Neural cell (in vitro differentiated cells): ENCODE data around the gene TECPR1.

Experiments
- CTCF ChIP-seq: fragments of 450-650 bp; IDR thresholded peaks from 2 replicates; pipeline ENCODE4 v1.5.1; 2014; ENCODE audit warnings: antibody characterized with exemption, mild to moderate bottlenecking, moderate library complexity; ENCODE audit not compliant: poor library complexity, severe bottlenecking
- EP300 ChIP-seq: fragments of 450-650 bp; conservative IDR thresholded peaks from 2 replicates; pipeline ENCODE4 v1.6.1; 2014; ENCODE audit warnings: antibody characterized with exemption, mild to moderate bottlenecking, moderate library complexity; ENCODE audit not compliant: poor library complexity, severe bottlenecking
- EZH2 ChIP-seq: fragments of 200-600, 300-800 bp; shearing (Covaris generic), sonication (generic); IDR thresholded peaks from 2 replicates; pipeline ENCODE4 v1.6.1; 2014; ENCODE audit warnings: antibody characterized with exemption, low read length, borderline replicate concordance, mild to moderate bottlenecking; ENCODE audit not compliant: insufficient read depth, poor library complexity, severe bottlenecking
- POLR2AphosphoS5 ChIP-seq: IDR thresholded peaks from 2 replicates; pipeline ENCODE4 v1.6.1; 2012
- RAD21 ChIP-seq: fragments of 450-650 bp; conservative IDR thresholded peaks from 2 replicates; pipeline ENCODE4 v1.6.1; 2014; ENCODE audit warnings: antibody characterized with exemption, mild to moderate bottlenecking, moderate library complexity
- REST ChIP-seq: IDR thresholded peaks from 2 replicates; pipeline ENCODE4 v1.6.1; 2012; ENCODE audit warnings: borderline replicate concordance
- SMC3 ChIP-seq: fragments of 450-650 bp; conservative IDR thresholded peaks from 2 replicates; pipeline ENCODE4 v1.6.1; 2014; ENCODE audit warnings: antibody characterized with exemption, mild to moderate bottlenecking, moderate library complexity; ENCODE audit not compliant: poor library complexity
- TAF1 ChIP-seq: IDR thresholded peaks from 2 replicates; pipeline ENCODE4 v1.6.1; 2012; ENCODE audit warnings: low read depth

GRCh38 chr7:98288064-98288823 lies 36.2 kb upstream of the TECPR1 start:
- TF ChIP-seq EP300 (no peak), EZH2 (no peak), CTCF (no peak), POLR2AphosphoS5 (no peak), REST (no peak), TAF1 (no peak), SMC3 (no peak), RAD21 (no peak)
